Nephron progenitor cell (in vitro differentiated cells): ENCODE measurements around the gene SEC24A.
A peak's percentile ranks its signal among the peaks of the same experiment; 100 is the strongest.

Experiments used
- DNase-seq: peaks from one replicate; pipeline ENCODE4 v3.0.0; 2021
- H3K27ac Mint-ChIP-seq: 2 replicates; pipeline ENCODE4 v1.8.0; 2021; ENCODE audit warnings: mild to moderate bottlenecking, moderate library complexity, mixed read lengths
- H3K27me3 Mint-ChIP-seq: 2 replicates; pipeline ENCODE4 v1.8.0; 2021; ENCODE audit warnings: mild to moderate bottlenecking, low read depth, mixed read lengths; ENCODE audit not compliant: poor library complexity
- H3K36me3 Mint-ChIP-seq: 2 replicates; pipeline ENCODE4 v1.8.0; 2021; ENCODE audit warnings: low read depth, mixed read lengths
- H3K4me1 Mint-ChIP-seq: 2 replicates; pipeline ENCODE4 v1.8.0; 2021; ENCODE audit warnings: mixed read lengths
- H3K4me3 Mint-ChIP-seq: 2 replicates; pipeline ENCODE4 v1.8.0; 2021; ENCODE audit warnings: mild to moderate bottlenecking, moderate library complexity, mixed read lengths
- H3K9me3 Mint-ChIP-seq: 2 replicates; pipeline ENCODE4 v1.8.0; 2021; ENCODE audit warnings: mild to moderate bottlenecking, moderate library complexity, mixed read lengths
- CTCF ChIP-seq: fragments of 200-600 bp; sonication (generic); IDR thresholded peaks from 2 replicates; pipeline ENCODE4 v1.5.0; 2021; ENCODE audit warnings: antibody characterized with exemption

The SEC24A gene

DNA sequence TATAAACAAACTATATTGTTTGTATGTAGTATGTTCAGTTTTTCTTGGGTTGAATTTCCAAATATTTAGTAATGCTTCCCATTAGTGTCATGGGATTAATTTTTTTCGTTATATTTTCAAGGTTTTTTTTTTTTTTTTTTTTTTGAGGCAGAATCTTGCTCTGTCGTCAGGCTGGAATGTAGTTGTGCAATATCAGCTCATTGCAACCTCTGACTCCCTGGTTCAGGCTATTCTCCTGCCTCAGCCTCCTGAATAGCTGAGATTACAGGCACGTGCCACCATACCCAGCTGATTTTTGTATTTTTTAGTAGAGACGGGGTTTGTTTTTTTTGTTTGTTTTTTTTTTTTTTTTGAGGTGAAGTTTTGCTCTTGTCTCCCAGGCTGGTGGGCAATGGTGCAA lies 120.6 kb downstream of the SEC24A start:
- Mint-ChIP-seq H3K27me3 (no peaks in the 10 kb centered on the region), H3K4me1 (no peaks in the 10 kb centered on the region), H3K4me3 (no peak overlapping the region), H3K9me3 (no peaks in the 10 kb centered on the region), H3K36me3 (peaks cover 69% of the 10 kb centered on the region), H3K27ac (no peak overlapping the region)
- no peak for DNase-seq
- no peak for TF ChIP-seq CTCF

DNA sequence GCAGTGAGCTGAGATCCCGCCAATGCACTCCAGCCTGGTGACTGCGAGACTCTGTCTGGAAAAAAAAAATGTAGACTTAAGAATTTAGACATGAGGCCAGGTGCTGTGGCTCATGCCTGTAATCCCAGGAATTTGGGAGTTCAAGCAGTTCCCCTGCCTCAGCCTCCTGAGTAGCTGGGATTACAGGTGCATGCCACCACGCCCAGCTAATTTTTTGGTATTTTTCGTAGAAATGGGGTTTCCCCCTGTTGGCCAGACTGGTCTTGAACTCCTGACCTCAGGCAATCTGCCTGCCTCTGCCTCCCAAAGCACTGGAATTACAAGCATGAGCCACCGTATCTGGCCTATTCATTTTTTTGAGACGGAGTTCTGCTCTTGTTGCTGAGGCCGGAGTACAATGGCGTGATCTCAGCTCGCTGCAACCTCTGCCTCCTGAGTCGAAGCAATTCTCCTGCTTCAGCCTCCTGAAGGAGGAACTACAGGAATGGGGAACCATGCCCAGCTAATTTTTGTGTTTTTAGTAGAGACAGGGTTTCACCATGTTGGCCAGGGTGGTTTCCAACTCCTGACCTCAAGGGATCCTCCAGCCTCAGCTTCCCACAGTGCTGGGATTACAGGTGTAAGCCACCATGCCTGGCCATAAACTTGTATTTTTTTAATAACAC lies 124.0 kb downstream of the SEC24A start:
- no peaks in the 10 kb centered on the region for H3K9me3 Mint-ChIP-seq

DNA sequence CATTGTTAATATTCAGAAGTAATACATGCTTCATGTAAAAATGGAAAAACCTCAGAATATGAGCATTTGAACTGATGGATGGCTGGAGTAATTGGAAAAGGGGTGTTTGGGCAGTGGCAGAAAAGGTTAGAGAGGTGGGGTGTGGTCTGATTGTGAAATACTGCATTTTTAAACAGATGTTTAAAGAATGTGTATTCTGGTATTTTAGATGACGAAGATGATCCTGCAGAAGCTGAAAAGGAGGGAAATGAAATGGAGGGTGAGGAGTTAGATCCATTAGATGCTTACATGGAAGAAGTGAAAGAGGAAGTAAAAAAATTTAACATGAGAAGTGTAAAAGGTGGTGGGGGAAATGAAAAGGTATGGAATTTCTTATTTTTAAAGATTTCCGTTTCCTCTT lies 128.8 kb downstream of the SEC24A start:
- no peaks in the 10 kb centered on the region for H3K4me1 Mint-ChIP-seq
- no peaks in the 10 kb centered on the region for H3K27me3 Mint-ChIP-seq
- H3K4me3 Mint-ChIP-seq, result no peak overlapping the region
- no peak for TF ChIP-seq CTCF
- H3K36me3 Mint-ChIP-seq, result peaks cover 79% of the 10 kb centered on the region
- H3K27ac Mint-ChIP-seq, result no peak overlapping the region
- no peak for DNase-seq
- H3K9me3 Mint-ChIP-seq, result no peaks in the 10 kb centered on the region

More for the DNA sequence above, 124.0 kb downstream of the SEC24A start:
- H3K27ac Mint-ChIP-seq, result peak overlapping the region; percentile 51
- H3K27me3 Mint-ChIP-seq, result no peaks in the 10 kb centered on the region
- no peaks in the 10 kb centered on the region for H3K4me1 Mint-ChIP-seq
- no peak overlapping the region for H3K4me3 Mint-ChIP-seq
- peaks cover 76% of the 10 kb centered on the region for H3K36me3 Mint-ChIP-seq
- no peak for TF ChIP-seq CTCF
- DNase-seq, result no peak
